Activated CD8-positive, alpha-beta T cell treated with anti-CD3 and anti-CD28 coated beads, Interleukin-2, amount 10 ng/mL, durations not matched to agents 7 days and 5 days (primary cell): ENCODE data around the gene CCDC88B. TPM values are rescaled to one million over a fixed set of nuclear protein-coding genes. Genes with fewer than 3 reads are reported as not detected.

Experiments used
- ATAC-seq: fragments of 150-1000 bp; cut with Tn5 transposase; one replicate; pipeline ENCODE4 v1.10.0; 2021; ENCODE audit warnings: moderate library complexity
- CTCF ChIA-PET: fragments of 350-600 bp; sonication (Branson Sonifier 250); formaldehyde crosslinking; loops from one replicate; lab custom pipeline; 2021; ENCODE audit warnings: antibody characterized with exemption; lab: Charles Lee
- POLR2A ChIA-PET: fragments of 350-600 bp; sonication (Branson Sonifier 250); formaldehyde crosslinking; loops from one replicate; lab custom pipeline; 2021; ENCODE audit warnings: antibody characterized with exemption; lab: Charles Lee
- DNase-seq: peaks from one replicate; pipeline ENCODE4 v3.0.0-alpha.2; 2020
- H3K27ac Mint-ChIP-seq: one replicate; pipeline ENCODE4 v1.8.0; 2021; ENCODE audit warnings: mild to moderate bottlenecking, mixed read lengths
- H3K27me3 Mint-ChIP-seq: one replicate; pipeline ENCODE4 v1.8.0; 2021; ENCODE audit warnings: low read depth, mixed read lengths
- H3K36me3 Mint-ChIP-seq: one replicate; pipeline ENCODE4 v1.8.0; 2021; ENCODE audit warnings: low read depth, mixed read lengths
- H3K4me1 Mint-ChIP-seq: one replicate; pipeline ENCODE4 v1.8.0; 2021; ENCODE audit warnings: low read depth, mixed read lengths
- H3K4me3 Mint-ChIP-seq: one replicate; pipeline ENCODE4 v1.8.0; 2021; ENCODE audit warnings: mild to moderate bottlenecking, mixed read lengths
- H3K9me3 Mint-ChIP-seq: one replicate; pipeline ENCODE4 v1.8.0; 2022; ENCODE audit warnings: mixed read lengths; ENCODE audit not compliant: insufficient read depth
- total RNA-seq, 2 experiments: library from RNA; stranded (reverse); gene quantifications; one replicate each; pipeline ENCODE4 v1.2.3, GENCODE V29; 2021

The CCDC88B gene
- total RNA-seq, 2 experiments from 2014 or later = 127 TPM

DNA sequence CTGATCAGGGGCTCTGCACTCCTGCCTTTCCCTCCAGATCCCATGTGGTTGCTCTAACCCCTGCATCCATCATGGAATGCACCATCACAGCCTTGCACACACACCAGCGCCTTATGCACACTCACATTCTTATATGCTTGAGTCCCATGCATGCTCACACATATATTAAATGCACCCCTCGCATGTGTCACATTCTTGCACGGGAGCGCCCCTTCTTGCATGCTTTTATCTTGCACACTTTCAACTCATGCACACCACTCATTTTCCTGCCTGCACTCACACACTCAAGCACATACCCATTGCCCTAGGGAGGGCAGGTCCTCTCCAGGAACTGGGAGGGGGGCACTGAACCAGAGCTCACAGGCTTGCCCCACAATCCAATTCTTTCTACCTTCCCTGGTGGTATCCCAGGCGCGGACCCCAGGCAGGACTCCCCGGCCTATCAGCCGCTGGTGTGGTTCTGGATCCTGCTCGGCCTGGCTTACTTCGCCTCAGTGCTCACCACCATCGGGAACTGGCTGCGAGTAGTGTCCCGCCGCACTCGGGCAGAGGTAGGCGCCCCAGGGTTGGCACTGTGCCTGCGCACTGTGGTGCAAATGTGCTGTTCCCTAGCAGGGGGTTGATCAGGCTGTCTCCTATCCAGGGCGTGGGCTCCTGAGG is 42.2 kb upstream of the CCDC88B start:
- no peak for ATAC-seq
- Mint-ChIP-seq H3K27ac (no peak overlapping the region), H3K27me3 (peaks cover 76% of the 10 kb centered on the region), H3K9me3 (no peaks in the 10 kb centered on the region), H3K4me3 (no peak overlapping the region), H3K36me3 (no peaks in the 10 kb centered on the region), H3K4me1 (peaks cover 27% of the 10 kb centered on the region)
- DNase-seq = no peak
- ChIA-PET CTCF (interaction anchor here (1.0 kb wide), 1 partner anchor 91 kb away, joined by 3 read pairs; the partner anchor contains the start of gene FERMT3), POLR2A (interaction anchor here (0.8 kb wide), 1 partner anchor 91 kb away, joined by 3 read pairs; no protein-coding TSS in a partner anchor)

DNA sequence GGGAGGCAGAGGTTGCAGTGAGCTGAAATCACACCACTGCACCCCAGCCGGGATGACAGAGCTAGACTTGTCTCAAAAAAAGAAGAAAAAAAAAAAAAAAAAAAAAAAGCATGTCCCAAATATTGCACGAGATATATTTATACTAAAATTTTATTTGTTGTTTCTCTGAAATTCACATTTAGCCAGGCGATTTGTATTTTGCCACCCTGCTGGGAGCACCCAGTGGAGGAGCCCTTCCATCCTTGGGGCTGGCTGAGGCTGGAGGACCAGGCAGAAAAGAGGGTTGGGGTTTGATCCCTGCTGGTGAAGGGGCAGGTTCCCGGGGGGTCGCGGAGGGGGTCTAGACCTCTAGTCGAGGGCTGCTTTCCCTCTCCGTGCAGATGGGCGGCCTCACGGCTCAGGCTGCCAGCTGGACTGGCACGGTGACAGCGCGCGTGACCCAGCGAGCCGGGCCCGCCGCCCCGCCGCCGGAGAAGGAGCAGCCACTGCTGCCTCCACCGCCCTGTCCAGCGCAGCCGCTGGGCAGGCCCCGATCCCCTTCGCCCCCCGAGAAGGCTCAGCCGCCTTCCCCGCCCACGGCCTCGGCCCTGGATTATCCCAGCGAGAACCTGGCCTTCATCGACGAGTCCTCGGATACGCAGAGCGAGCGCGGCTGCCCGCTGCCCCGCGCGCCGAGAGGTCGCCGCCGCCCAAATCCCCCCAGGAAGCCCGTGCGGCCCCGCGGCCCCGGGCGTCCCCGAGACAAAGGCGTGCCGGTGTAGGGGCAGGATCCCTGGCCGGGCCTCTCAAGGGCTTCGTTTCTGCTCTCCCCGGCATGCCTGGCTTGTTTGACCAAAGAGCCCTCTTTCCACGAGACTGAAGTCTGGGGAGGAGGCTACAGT is 40.8 kb upstream of the CCDC88B start:
- no peak overlapping the region for H3K4me3 Mint-ChIP-seq
- POLR2A ChIA-PET = no interaction called here
- CTCF ChIA-PET = no interaction called here

DNA sequence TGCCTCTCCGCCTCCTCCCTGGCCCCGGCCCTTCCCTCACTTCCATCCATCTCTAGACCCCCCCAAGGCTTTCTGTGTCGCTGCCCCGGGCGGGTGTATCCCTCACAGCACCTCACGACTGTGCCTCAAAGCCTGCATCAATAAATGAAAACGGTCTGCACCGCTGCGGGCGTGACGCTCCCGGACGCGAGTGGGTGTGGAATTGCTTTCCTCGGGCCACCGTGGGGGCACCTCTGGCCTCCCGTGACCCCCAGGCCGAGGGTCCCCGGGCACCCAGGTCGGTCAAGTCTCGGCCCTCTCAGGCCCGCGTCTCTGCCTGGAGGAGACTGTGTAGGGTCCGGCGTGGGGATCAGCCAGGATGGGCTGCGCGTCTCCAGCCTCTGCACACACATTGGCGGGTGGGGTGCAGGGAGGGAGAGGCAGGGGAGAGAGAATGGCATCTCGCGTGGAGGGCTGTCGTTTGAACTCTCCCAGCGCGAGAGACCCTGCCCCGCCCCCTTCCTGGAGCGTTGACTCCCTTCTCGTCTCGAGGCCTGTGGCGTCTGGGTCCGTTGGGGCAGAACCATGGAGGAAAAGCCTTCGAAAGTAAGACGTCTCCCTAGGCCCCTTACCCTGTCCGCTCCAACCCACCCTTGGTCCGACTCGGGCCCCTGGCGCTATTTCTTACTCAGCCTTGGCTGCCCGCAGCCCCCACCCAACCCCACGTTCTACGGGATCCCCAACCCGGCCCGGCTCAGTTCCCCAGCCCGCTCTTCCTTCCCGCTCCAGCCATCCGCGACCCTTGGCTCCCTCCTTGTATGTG is 40.0 kb upstream of the CCDC88B start, which contains the start of gene CATSPERZ:
CATSPERZ (plus strand) TSS at position 512 of the 802 bp plus-strand sequence; CDS start at position 565, 53 bp downstream.
- peaks cover 38% of the 10 kb centered on the region for H3K4me1 Mint-ChIP-seq
- H3K27me3 Mint-ChIP-seq = peaks cover 58% of the 10 kb centered on the region
- H3K4me3 Mint-ChIP-seq = peak within 1 kb of the TSS; percentile 45
- POLR2A ChIA-PET = interaction anchor here (5.3 kb wide), 1 partner anchor 30 kb away, joined by 42 read pairs; no protein-coding TSS in a partner anchor
- H3K36me3 Mint-ChIP-seq = no peaks in the 10 kb centered on the region
- no peak for ATAC-seq
- H3K27ac Mint-ChIP-seq = no peak within 1 kb of the TSS
- H3K9me3 Mint-ChIP-seq = no peaks in the 10 kb centered on the region
- CTCF ChIA-PET = interaction anchor here (0.8 to 5.8 kb wide), 13 partner anchors 14 to 114 kb away, joined by 3 to 165 read pairs (median 11); partner anchors contain the start of genes BAD, FERMT3, GPR137 and NUDT22
- no peak for DNase-seq

More for the DNA sequence above, 40.8 kb upstream of the CCDC88B start:
- Mint-ChIP-seq H3K27ac (no peak overlapping the region), H3K27me3 (peaks cover 64% of the 10 kb centered on the region), H3K9me3 (no peaks in the 10 kb centered on the region), H3K4me1 (peaks cover 35% of the 10 kb centered on the region), H3K36me3 (no peaks in the 10 kb centered on the region)
- ATAC-seq (no peak), DNase-seq (no peak)

DNA sequence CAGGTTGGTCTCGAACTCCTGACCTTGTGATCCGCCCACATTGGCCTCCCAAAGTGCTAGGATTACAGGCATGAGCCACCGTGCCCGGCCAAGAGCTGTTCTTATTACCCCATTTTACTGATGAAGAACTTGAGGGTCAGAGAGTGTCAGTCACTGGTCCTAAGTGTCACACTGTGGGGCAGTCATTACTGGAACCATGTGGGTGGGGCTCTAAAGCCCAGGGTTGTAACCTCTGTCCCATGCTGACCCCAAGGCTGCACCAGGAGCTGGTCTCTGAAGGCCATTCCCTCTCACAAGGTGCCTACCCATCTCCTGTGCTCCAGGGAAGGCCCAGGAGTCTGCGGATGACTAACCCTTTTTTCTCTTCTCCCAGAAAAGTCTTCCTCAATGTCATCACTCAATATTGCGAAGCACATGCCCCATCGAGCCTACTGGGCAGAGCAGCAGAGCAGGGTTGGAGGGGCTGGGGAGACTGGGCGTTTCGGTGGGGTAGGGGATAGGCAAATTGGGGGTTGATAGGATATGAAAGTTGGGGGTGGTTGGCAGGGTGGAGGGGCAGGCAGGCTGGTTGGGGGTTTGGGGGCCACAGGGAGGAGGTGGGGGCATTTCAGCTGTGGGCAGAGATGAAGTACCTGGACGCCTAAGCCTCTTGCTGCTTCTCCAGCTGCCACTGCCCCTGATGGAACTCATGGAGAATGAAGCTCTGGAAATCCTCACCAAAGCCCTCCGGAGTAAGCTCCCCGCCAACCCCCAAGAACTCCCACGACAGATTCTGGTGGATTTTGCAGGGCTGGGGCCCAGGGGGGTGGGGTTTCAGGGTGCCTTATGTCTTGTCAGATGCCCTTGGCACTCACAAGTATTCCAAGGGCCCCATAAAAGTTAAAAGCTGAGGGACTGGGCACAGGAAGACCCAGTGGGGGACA is 36.6 kb upstream of the CCDC88B start:
- H3K27ac Mint-ChIP-seq = peak overlapping the region; percentile 99
- H3K4me3 Mint-ChIP-seq = peak overlapping the region; percentile 88
- peaks cover 52% of the 10 kb centered on the region for H3K4me1 Mint-ChIP-seq
- ATAC-seq (no peak), DNase-seq (no peak)
- peaks cover 25% of the 10 kb centered on the region for H3K27me3 Mint-ChIP-seq
- no peaks in the 10 kb centered on the region for H3K9me3 Mint-ChIP-seq
- peaks cover 13% of the 10 kb centered on the region for H3K36me3 Mint-ChIP-seq
- ChIA-PET CTCF (interaction anchor here (1.1 to 5.8 kb wide), 18 partner anchors 9 to 302 kb away, joined by 3 to 165 read pairs (median 16); partner anchors contain the start of genes BAD, CCDC88B, FERMT3 and GPR137), POLR2A (interaction anchor here (0.9 to 5.5 kb wide), 9 partner anchors 10 to 117 kb away, joined by 3 to 42 read pairs (median 14); partner anchors contain the start of genes BAD, FERMT3, GPR137 and PRDX5)

DNA sequence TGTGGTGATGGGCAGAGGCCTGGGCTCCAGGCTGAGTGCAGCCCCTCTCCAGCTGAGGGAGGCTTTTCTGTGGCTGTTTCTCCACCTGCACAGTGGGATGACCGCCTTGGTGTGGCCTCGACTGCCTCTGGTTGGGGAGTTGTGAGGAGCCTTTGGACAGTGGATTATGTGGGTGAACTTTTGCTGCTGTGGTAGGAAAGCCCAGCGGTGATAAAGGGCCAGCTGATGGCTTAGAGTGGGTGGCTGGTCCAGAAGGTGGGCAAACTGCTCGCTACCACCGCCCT is 36.0 kb upstream of the CCDC88B start:
- H3K4me1 Mint-ChIP-seq = peaks cover 52% of the 10 kb centered on the region
- CTCF ChIA-PET = interaction anchor here (1.0 to 5.8 kb wide), 23 partner anchors 9 to 303 kb away, joined by 3 to 165 read pairs (median 12); partner anchors contain the start of genes BAD, CCDC88B, DNAJC4 and FERMT3

DNA sequence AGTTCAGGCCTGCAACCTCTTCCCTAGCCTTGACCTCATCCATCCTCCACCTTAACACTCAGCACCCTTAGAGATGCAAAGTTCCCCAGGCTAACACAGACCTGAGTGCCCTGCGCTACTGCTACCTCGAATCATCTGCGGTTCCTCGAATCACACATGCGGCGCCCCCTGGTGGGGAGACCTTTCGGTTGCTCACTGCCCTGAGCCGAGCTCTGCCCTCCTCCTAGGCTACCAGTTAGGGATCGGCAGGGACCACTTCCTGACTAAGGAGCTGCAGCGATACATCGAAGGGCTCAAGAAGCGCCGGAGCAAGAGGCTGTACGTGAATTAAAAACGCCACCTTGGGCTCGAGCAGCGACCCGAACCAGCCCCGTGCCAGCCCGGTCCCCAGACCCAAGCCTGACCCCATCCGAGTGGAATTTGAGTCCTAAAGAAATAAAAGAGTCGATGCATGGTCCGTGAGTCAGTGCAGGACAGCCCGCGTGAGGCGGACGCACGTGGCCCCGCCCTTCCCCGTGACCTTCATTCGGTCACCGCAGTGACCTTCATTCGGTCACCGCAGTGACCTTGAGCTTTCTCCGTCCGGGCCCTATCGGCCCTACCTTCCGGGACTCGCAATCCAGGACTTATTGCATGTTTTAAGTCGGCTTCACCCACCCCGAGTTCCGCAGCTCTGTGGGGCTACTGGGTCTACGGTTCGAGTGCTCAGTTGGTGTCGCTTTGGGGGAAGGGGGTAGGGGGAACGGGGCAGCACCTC is 35.5 kb upstream of the CCDC88B start:
- H3K36me3 Mint-ChIP-seq = peaks cover 15% of the 10 kb centered on the region
- no peaks in the 10 kb centered on the region for H3K9me3 Mint-ChIP-seq
- H3K27me3 Mint-ChIP-seq = peaks cover 15% of the 10 kb centered on the region
- ChIA-PET CTCF (interaction anchor here (0.7 to 5.8 kb wide), 27 partner anchors 9 to 466 kb away, joined by 3 to 165 read pairs (median 9); partner anchors contain the start of genes BAD, CCDC88B, DNAJC4 and FERMT3), POLR2A (interaction anchor here (0.9 to 5.5 kb wide), 13 partner anchors 11 to 119 kb away, joined by 3 to 42 read pairs (median 5); partner anchors contain the start of genes BAD, FERMT3, GPR137 and NUDT22)
- peak overlapping the region; percentile 99 for H3K27ac Mint-ChIP-seq
- DNase-seq (peak; percentile 97), ATAC-seq (peak; percentile 45)
- H3K4me1 Mint-ChIP-seq = peaks cover 52% of the 10 kb centered on the region
- peak overlapping the region; percentile 88 for H3K4me3 Mint-ChIP-seq

More for the DNA sequence above, 36.0 kb upstream of the CCDC88B start:
- peaks cover 21% of the 10 kb centered on the region for H3K27me3 Mint-ChIP-seq
- POLR2A ChIA-PET = interaction anchor here (0.9 to 5.5 kb wide), 9 partner anchors 11 to 118 kb away, joined by 3 to 42 read pairs (median 14); partner anchors contain the start of genes BAD, FERMT3, GPR137 and PRDX5
- no peak for ATAC-seq
- H3K27ac Mint-ChIP-seq = peak overlapping the region; percentile 99
- no peaks in the 10 kb centered on the region for H3K9me3 Mint-ChIP-seq
- no peak for DNase-seq
- peaks cover 13% of the 10 kb centered on the region for H3K36me3 Mint-ChIP-seq
- peak overlapping the region; percentile 88 for H3K4me3 Mint-ChIP-seq

DNA sequence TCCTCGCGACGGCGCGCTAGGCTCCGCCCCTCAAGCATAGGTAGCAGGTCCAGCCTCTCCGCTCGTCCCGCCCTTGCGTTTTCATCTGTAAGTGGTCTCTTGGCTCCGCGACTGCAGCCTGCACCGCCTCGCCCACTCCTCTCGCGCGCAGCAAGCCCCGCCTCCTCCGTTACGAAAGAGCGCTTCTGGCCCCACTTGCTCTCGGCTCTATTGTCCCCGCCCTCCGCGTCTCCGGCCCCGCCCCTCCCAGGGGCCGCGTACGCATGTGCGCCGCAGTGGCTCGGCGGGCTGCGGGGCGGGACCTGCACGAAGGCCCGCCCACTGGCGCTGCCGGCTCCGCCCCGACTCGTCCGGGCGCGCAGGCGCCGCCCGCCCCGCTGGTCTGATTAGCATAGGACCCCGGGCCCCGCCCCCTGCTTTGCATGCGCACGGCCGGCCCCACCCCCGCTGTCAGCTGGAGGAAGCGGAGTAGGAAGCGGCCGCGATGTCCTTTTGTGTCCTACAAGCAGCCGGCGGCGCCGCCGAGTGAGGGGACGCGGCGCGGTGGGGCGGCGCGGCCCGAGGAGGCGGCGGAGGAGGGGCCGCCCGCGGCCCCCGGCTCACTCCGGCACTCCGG is 34.8 kb upstream of the CCDC88B start, which contains the start of gene ESRRA:
ESRRA (plus strand) TSS at position 450 of the 616 bp plus-strand sequence. CDS start 1,656 bp downstream, outside the sequence.
- peak; percentile 80 for ATAC-seq
- Mint-ChIP-seq H3K36me3 (peaks cover 17% of the 10 kb centered on the region), H3K9me3 (no peaks in the 10 kb centered on the region), H3K27me3 (peaks cover 9% of the 10 kb centered on the region), H3K4me3 (peak within 1 kb of the TSS; percentile 95), H3K27ac (peak within 1 kb of the TSS; percentile 99), H3K4me1 (peaks cover 52% of the 10 kb centered on the region)
- CTCF ChIA-PET = interaction anchor here (0.7 to 5.8 kb wide), 24 partner anchors 11 to 467 kb away, joined by 3 to 165 read pairs (median 10); partner anchors contain the start of genes BAD, DNAJC4, FERMT3 and GPR137
- DNase-seq = peak; percentile 100
- POLR2A ChIA-PET = interaction anchor here (0.9 to 5.5 kb wide), 10 partner anchors 12 to 119 kb away, joined by 3 to 42 read pairs (median 10); partner anchors contain the start of genes BAD, FERMT3, GPR137 and NUDT22

DNA sequence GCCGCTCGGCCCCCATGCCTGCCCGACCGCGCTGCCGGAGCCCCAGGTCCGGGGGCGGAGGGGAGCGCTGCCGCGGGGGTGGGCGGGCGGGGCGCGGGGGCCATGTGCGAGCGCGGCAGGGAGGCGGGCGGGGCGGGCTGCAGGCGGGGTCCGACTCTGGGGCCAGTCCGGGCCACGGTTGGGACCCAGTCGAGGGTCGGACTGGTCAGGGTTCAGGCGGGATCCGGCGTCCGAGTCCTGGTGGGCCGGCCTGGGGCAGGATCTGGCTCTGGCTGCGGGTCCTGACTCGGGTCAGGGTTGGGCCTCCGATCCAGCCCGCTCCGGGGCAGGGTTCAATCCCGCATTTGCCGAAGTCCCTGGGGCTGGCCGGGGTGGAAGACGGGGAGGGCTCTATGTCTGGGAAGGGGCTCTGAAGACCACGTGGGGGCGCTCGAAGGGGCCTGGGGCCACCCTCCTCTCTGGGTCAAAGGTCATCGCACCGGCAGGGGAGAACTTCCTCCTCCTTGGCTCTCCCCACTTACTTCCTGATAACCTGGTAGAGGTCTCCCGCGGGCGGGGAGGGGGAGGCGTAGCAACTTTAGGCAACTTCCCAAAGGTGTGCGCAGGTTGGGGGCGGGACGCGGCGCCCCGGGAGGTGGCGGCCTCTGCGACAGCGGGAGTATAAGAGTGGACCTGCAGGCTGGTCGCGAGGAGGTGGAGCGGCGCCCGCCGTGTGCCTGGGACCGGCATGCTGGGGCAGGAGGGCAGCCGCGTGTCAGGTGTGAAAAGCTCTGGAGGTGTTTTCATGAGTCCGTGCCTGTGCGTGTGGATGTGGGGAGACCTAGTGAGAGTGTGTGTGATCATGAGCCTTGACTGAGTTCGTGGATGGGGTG is 34.1 kb upstream of the CCDC88B start:
- Mint-ChIP-seq H3K4me3 (peak overlapping the region; percentile 95), H3K9me3 (no peaks in the 10 kb centered on the region), H3K36me3 (peaks cover 20% of the 10 kb centered on the region), H3K27ac (peak overlapping the region; percentile 91), H3K27me3 (peaks cover 1% of the 10 kb centered on the region), H3K4me1 (peaks cover 48% of the 10 kb centered on the region)
- peak; percentile 8 for ATAC-seq
- ChIA-PET CTCF (interaction anchor here (1.4 to 5.8 kb wide), 10 partner anchors 12 to 121 kb away, joined by 4 to 148 read pairs (median 16); partner anchors contain the start of genes PPP1R14B, PRDX5, STIP1 and TRMT112), POLR2A (interaction anchor here (0.7 to 5.5 kb wide), 5 partner anchors 12 to 120 kb away, joined by 4 to 42 read pairs (median 39); partner anchors contain the start of genes FERMT3, PRDX5, STIP1 and TRMT112)
- peak; percentile 75 for DNase-seq
